CD14-positive monocyte (primary cell): ENCODE measurements around the gene MALAT1. TPM values are rescaled to one million over a fixed set of nuclear protein-coding genes. Genes with fewer than 3 reads are reported as not detected.

Source experiments
- DNase-seq, 3 donors: peaks; one replicate each; pipeline ENCODE4 v3.0.0-alpha.2; 2011 to 2022
- H2AFZ ChIP-seq: 2 replicates; pipeline ENCODE4 v1.6.0; 2012; ENCODE audit warnings: mild to moderate bottlenecking, low read depth, low read length, inconsistent platforms; ENCODE audit not compliant: insufficient read depth, poor library complexity, severe bottlenecking
- H3K27ac ChIP-seq, 2 donors: 1 replicate in 1 of 2; 2 replicates in 1 of 2; pipeline ENCODE4 v1.5.1; 2012 to 2013; ENCODE audit warnings: low read length in 2 of 2, control low read depth in 1 of 2, inconsistent platforms in 1 of 2, low read depth in 1 of 2, mild to moderate bottlenecking in 1 of 2
- H3K27me3 ChIP-seq, 2 donors: one replicate each; pipeline versions ENCODE4 v1.6.0 to v1.6.1; 2011 to 2013; ENCODE audit warnings: low read length in 2 of 2; ENCODE audit not compliant: control insufficient read depth in 2 of 2, insufficient read depth in 2 of 2
- H3K36me3 ChIP-seq, 2 donors: replicated peaks in 1 of 2; 1 replicate in 1 of 2; 2 replicates in 1 of 2; pipeline versions ENCODE4 v1.5.1 to v1.6.1; 2012 to 2013; ENCODE audit warnings: low read length in 2 of 2, control low read depth in 1 of 2, inconsistent platforms in 1 of 2, mild to moderate bottlenecking in 1 of 2; ENCODE audit not compliant: insufficient read depth in 2 of 2, control insufficient read depth in 1 of 2
- H3K4me1 ChIP-seq, 2 donors: 1 replicate in 1 of 2; 2 replicates in 1 of 2; pipeline versions ENCODE4 v1.5.1 to v1.6.1; 2012 to 2013; ENCODE audit warnings: low read length in 2 of 2, control low read depth in 1 of 2, inconsistent platforms in 1 of 2, mild to moderate bottlenecking in 1 of 2, moderate library complexity in 1 of 2; ENCODE audit not compliant: insufficient read depth in 2 of 2, control insufficient read depth in 1 of 2
- H3K4me2 ChIP-seq: replicated peaks from 2 replicates; pipeline ENCODE3; 2012; ENCODE audit warnings: low read length, moderate library complexity, mild to moderate bottlenecking; ENCODE audit not compliant: poor library complexity, severe bottlenecking; ENCODE audit errors: extremely low read depth
- H3K4me3 ChIP-seq, 3 experiments: fragments of 200-600 bp in 1 of 3; sonication (generic) in 1 of 3; replicated peaks in 1 of 3; 1 replicate in 2 of 3; 2 replicates in 1 of 3; pipeline ENCODE4 v1.5.1; 2011 to 2013; ENCODE audit warnings: low read length in 3 of 3, mild to moderate bottlenecking in 3 of 3, control low read depth in 2 of 3, low read depth in 2 of 3, inconsistent platforms in 1 of 3, moderate library complexity in 1 of 3
- H3K79me2 ChIP-seq: 2 replicates; pipeline ENCODE4 v1.6.0; 2012; ENCODE audit warnings: mild to moderate bottlenecking, control low read depth, inconsistent platforms, low read length, moderate library complexity; ENCODE audit not compliant: insufficient read depth
- H3K9ac ChIP-seq: 2 replicates; pipeline ENCODE4 v1.6.0; 2017; ENCODE audit warnings: low read length, mild to moderate bottlenecking; ENCODE audit not compliant: insufficient read depth, poor library complexity, severe bottlenecking
- H3K9me3 ChIP-seq, 2 donors: replicated peaks in 1 of 2; 1 replicate in 1 of 2; 2 replicates in 1 of 2; pipeline versions ENCODE4 v1.5.1 to v1.6.1; 2012 to 2013; ENCODE audit warnings: low read length in 2 of 2, control low read depth in 1 of 2; ENCODE audit not compliant: control insufficient read depth in 1 of 2, insufficient read depth in 1 of 2
- H4K20me1 ChIP-seq: 2 replicates; pipeline ENCODE4 v1.6.0; 2012; ENCODE audit warnings: mild to moderate bottlenecking, low read length, control low read depth, moderate library complexity; ENCODE audit not compliant: insufficient read depth
- H3K27ac Mint-ChIP-seq, 7 donors: one replicate each; pipeline ENCODE4 v1.8.0; 2020; ENCODE audit warnings: mild to moderate bottlenecking in 7 of 7, mixed read lengths in 7 of 7, moderate library complexity in 6 of 7, inconsistent platforms in 2 of 7
- H3K27me3 Mint-ChIP-seq, 3 donors: one replicate each; pipeline ENCODE4 v1.8.0; 2021 to 2022; ENCODE audit warnings: low read depth in 3 of 3, mild to moderate bottlenecking in 3 of 3, mixed read lengths in 3 of 3, moderate library complexity in 3 of 3, inconsistent platforms in 1 of 3
- H3K36me3 Mint-ChIP-seq, 2 donors: one replicate each; pipeline ENCODE4 v1.8.0; 2020; ENCODE audit warnings: mixed read lengths in 2 of 2, inconsistent platforms in 1 of 2, mild to moderate bottlenecking in 1 of 2
- H3K4me1 Mint-ChIP-seq: one replicate; pipeline ENCODE4 v1.8.0; 2020; ENCODE audit warnings: mild to moderate bottlenecking, mixed read lengths
- H3K4me3 Mint-ChIP-seq, 2 donors: one replicate each; pipeline ENCODE4 v1.8.0; 2020; ENCODE audit warnings: mild to moderate bottlenecking in 2 of 2, mixed read lengths in 2 of 2, moderate library complexity in 1 of 2
- H3K9me3 Mint-ChIP-seq, 7 donors: one replicate each; pipeline ENCODE4 v1.8.0; 2020 to 2022; ENCODE audit warnings: mixed read lengths in 7 of 7, mild to moderate bottlenecking in 6 of 7, moderate library complexity in 6 of 7, inconsistent platforms in 2 of 7
- WGBS: methylation state at CpG from one replicate; pipeline ENCODE4 v1.1.5; 2013; ENCODE audit warnings: missing lambda C conversion rate; ENCODE audit not compliant: insufficient coverage; 5-methylcytosine and 5-hydroxymethylcytosine counted together
- intact Hi-C, 2 donors: fragments of 100-400 bp; cut with micrococcal nuclease; formaldehyde crosslinking; loops; one replicate each; pipeline versions ENCODE4 v1.15.0 to v1.15.1; 2023
- polyA plus RNA-seq, 3 donors: library from polyadenylated mRNA; depleted of rRNA in 1 of 3; unstranded in 2 of 3; stranded (reverse) in 1 of 3; fragments of 300-500 nt in 2 of 3; fragments of >200 nt in 1 of 3; fragmentation: Illumina TruSeq in 2 of 3; gene quantifications; 1 replicate in 2 of 3; 2 replicates in 1 of 3; pipeline ENCODE4 v1.2.3, GENCODE V29; 2012 to 2021
- TF ChIP-seq, protein P1 (sequence below): fragments of 200-600 bp; IDR thresholded peaks from one replicate; pipeline ENCODE4 v1.8.0; 2022; ENCODE audit warnings: antibody characterized with exemption, mild to moderate bottlenecking

Gene MALAT1
- polyA plus RNA-seq, 3 donors, result 263 to 815 (median 554) TPM

DNA sequence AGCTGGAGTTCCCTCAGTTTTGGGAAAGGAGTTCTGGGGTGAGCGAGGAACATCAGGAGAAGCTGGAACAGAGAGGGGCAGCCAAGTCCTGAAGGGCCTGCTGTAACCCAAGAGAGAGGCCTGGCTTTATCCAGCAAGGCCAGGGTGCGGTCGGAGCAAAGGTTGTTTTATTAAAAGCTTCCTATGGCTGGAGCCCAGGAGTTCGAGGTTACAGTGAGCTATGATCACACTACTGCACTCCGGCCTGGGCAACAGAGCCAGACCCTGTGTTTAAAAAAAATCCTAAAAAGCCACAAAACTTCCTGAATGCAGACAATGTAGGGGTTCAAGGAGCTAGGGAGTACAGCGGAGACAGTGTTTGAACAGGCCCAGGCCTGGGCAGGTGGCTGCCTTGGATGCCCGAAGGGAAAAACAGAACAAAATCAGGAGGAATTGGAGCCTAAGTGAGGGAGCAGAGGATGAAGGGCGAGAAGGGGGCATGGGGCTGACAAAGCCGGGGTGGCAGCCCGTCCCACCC is 22.2 kb upstream of the MALAT1 start:
- H3K36me3 Mint-ChIP-seq, result no peaks in the 10 kb centered on the region
- Histone ChIP-seq H3K79me2 (peaks cover 29% of the 10 kb centered on the region), H3K27ac (peak overlapping the region; percentile 97 to 100), H3K4me3 (peak overlapping the region; percentile 81 to 88 (median 82)), H2AFZ (no peak overlapping the region), H3K4me2 (peak overlapping the region; percentile 80), H3K4me1 (peaks cover 42 to 49% of the 10 kb centered on the region in 2 donors), H3K36me3 (no peaks in the 10 kb centered on the region), H3K27me3 (no peaks in the 10 kb centered on the region), H3K9ac (peak overlapping the region; percentile 98), H4K20me1 (no peaks in the 10 kb centered on the region), H3K9me3 (no peaks in the 10 kb centered on the region)
- no peak for DNase-seq
- H3K4me1 Mint-ChIP-seq, result peaks cover 40% of the 10 kb centered on the region
- H3K9me3 Mint-ChIP-seq, result no peaks in the 10 kb centered on the region
- WGBS, result 25% methylated on average over 8 of the region's 10 CpGs
- H3K4me3 Mint-ChIP-seq, result peak overlapping the region; percentile 93 to 94
- TF ChIP-seq, protein P1, sequence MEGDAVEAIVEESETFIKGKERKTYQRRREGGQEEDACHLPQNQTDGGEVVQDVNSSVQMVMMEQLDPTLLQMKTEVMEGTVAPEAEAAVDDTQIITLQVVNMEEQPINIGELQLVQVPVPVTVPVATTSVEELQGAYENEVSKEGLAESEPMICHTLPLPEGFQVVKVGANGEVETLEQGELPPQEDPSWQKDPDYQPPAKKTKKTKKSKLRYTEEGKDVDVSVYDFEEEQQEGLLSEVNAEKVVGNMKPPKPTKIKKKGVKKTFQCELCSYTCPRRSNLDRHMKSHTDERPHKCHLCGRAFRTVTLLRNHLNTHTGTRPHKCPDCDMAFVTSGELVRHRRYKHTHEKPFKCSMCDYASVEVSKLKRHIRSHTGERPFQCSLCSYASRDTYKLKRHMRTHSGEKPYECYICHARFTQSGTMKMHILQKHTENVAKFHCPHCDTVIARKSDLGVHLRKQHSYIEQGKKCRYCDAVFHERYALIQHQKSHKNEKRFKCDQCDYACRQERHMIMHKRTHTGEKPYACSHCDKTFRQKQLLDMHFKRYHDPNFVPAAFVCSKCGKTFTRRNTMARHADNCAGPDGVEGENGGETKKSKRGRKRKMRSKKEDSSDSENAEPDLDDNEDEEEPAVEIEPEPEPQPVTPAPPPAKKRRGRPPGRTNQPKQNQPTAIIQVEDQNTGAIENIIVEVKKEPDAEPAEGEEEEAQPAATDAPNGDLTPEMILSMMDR, result no peak
- peaks cover 0 to 7% (median 2%) of the 10 kb centered on the region in 3 donors for H3K27me3 Mint-ChIP-seq
- peak overlapping the region; percentile 97 to 100 (median 99) for H3K27ac Mint-ChIP-seq
- intact Hi-C loops, result loop anchor here (2.0 kb wide), 2 partner anchors 16 to 20 kb away; no protein-coding TSS in a partner anchor

DNA sequence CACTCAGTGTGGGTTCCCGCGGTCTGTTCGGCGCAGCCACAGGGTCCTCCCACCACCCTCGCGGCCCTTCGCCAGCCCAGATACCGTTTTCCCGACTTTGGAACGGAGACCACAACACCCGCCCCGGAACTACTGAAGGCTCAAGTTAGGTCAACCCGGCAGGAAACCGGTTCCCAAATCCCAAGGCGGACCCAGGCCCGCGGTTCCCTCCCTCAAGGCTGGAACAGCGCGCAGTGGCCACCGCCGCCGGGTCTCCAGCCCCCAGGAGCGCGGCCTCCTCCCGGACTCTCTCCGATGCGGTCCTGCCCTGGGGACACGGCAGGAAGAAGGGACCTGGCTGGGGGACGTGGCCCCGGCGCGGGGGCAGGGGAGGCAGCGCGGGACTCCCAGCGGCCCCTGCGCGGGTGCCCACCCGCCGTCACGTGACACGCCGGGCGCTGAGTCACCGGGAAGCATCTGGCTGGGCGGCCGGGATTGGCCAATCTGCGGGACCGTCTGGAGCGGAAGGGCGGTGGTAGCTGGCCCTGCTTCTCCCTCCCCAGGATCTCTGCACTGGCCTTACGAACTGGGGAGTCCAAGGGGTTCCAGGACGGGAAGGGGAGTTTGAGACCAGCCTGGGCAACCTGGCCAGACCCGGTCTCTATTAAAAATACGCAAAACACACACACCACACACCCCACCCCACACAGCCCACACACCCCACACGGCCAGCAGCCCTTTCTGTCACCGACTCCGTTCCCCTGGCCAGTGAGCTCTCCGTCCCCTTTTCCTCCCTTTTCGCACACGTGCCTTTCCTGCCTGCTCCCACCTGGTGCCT is 21.5 kb upstream of the MALAT1 start:
- Histone ChIP-seq H3K79me2 (peaks cover 27% of the 10 kb centered on the region), H2AFZ (peak overlapping the region; percentile 59), H3K9ac (peak overlapping the region; percentile 98), H3K27ac (peak overlapping the region; percentile 97 to 100), H3K4me1 (peaks cover 39 to 50% of the 10 kb centered on the region in 2 donors), H3K4me2 (peak overlapping the region; percentile 80), H3K27me3 (no peaks in the 10 kb centered on the region), H4K20me1 (no peaks in the 10 kb centered on the region), H3K4me3 (peak overlapping the region; percentile 81 to 88 (median 82)), H3K9me3 (no peaks in the 10 kb centered on the region), H3K36me3 (no peaks in the 10 kb centered on the region)
- H3K27me3 Mint-ChIP-seq, result peaks cover 0 to 7% (median 2%) of the 10 kb centered on the region in 3 donors
- DNase-seq, result peak; percentile 96 to 98 (median 96)
- WGBS, result 0% methylated on average over 56 of the region's 60 CpGs
- H3K36me3 Mint-ChIP-seq, result no peaks in the 10 kb centered on the region
- intact Hi-C loops, result loop anchor here (2.0 kb wide), 2 partner anchors 15 to 19 kb away; no protein-coding TSS in a partner anchor
- peaks cover 37% of the 10 kb centered on the region for H3K4me1 Mint-ChIP-seq
- peak overlapping the region; percentile 98 to 100 (median 99) for H3K27ac Mint-ChIP-seq
- peak overlapping the region; percentile 93 to 94 for H3K4me3 Mint-ChIP-seq
- H3K9me3 Mint-ChIP-seq, result no peaks in the 10 kb centered on the region
- TF ChIP-seq, protein P1, result no peak
